Tibial artery (tissue), 4 donors: ENCODE measurements around the gene DGKB.

Experiments used
- DNase-seq, 2 donors: peaks; one replicate each; pipeline ENCODE4 v3.0.0-alpha.2; 2019
- H3K27ac ChIP-seq, 2 donors: fragments of 200-600 bp; sonication (generic) in 1 of 2; 1 replicate in 1 of 2; 2 replicates in 1 of 2; pipeline ENCODE4 v1.5.1; 2018 to 2019; ENCODE audit warnings: mild to moderate bottlenecking in 1 of 2
- H3K27me3 ChIP-seq, 2 donors: fragments of 200-600 bp; sonication (generic) in 1 of 2; one replicate each; pipeline versions ENCODE4 v1.5.1 to v1.6.0; 2016 to 2019
- H3K36me3 ChIP-seq, 3 donors: fragments of 200-600 bp; sonication (generic) in 2 of 3; one replicate each; pipeline ENCODE4 v1.5.1; 2016 to 2019; ENCODE audit warnings: mild to moderate bottlenecking in 2 of 3
- H3K4me1 ChIP-seq, 4 donors: fragments of 200-600 bp; sonication (generic) in 2 of 4; 1 replicate in 3 of 4; 2 replicates in 1 of 4; pipeline ENCODE4 v1.5.1; 2016 to 2019
- H3K4me3 ChIP-seq, 2 donors: fragments of 200-600 bp; sonication (generic) in 1 of 2; 1 replicate in 1 of 2; 2 replicates in 1 of 2; pipeline ENCODE4 v1.5.1; 2018 to 2019; ENCODE audit warnings: mild to moderate bottlenecking in 2 of 2
- H3K9me3 ChIP-seq, 3 donors: fragments of 200-600 bp; sonication (generic) in 1 of 3; one replicate each; pipeline ENCODE4 v1.5.1; 2016 to 2019
- CTCF ChIP-seq, 2 experiments: fragments of 200-600 bp in 1 of 2; fragments of 450-650 bp in 1 of 2; IDR thresholded peaks; one replicate each; pipeline ENCODE4 v1.5.1; 2017 to 2019; ENCODE audit warnings: antibody characterized with exemption in 2 of 2, mild to moderate bottlenecking in 1 of 2, moderate library complexity in 1 of 2
- intact Hi-C: fragments of 100-400 bp; cut with DNase I; formaldehyde crosslinking; loops from one replicate; pipeline ENCODE4 v1.15.0; 2023; ENCODE audit warnings: low total_unique reads

The DGKB gene

GRCh38 chr7:14137676-14138075 is 764.9 kb downstream of the DGKB start:
- Histone ChIP-seq H3K27ac (no peak overlapping the region), H3K9me3 (no peaks in the 10 kb centered on the region), H3K4me1 (no peaks in the 10 kb centered on the region), H3K36me3 (no peaks in the 10 kb centered on the region), H3K27me3 (no peaks in the 10 kb centered on the region), H3K4me3 (no peak overlapping the region)
- TF ChIP-seq CTCF (IDR thresholded peaks at IDR 0.05), result no peak
- DNase-seq, result no peak
- intact Hi-C loops, result no loop called here

GRCh38 chr7:14133752-14134151 is 768.8 kb downstream of the DGKB start:
- no peak overlapping the region for H3K4me3 ChIP-seq
- TF ChIP-seq CTCF (IDR thresholded peaks at IDR 0.05), result no peak
- H3K36me3 ChIP-seq, result no peaks in the 10 kb centered on the region
- H3K27ac ChIP-seq, result no peak overlapping the region
- no peaks in the 10 kb centered on the region for H3K27me3 ChIP-seq
- H3K4me1 ChIP-seq, result no peaks in the 10 kb centered on the region
- no peaks in the 10 kb centered on the region for H3K9me3 ChIP-seq
- intact Hi-C loops, result no loop called here
- no peak for DNase-seq

GRCh38 chr7:14125998-14126397 is 776.6 kb downstream of the DGKB start:
- no peaks in the 10 kb centered on the region for H3K36me3 ChIP-seq

GRCh38 chr7:14124716-14125115 is 777.8 kb downstream of the DGKB start:
- no peak overlapping the region for H3K4me3 ChIP-seq
- TF ChIP-seq CTCF (IDR thresholded peaks at IDR 0.05), result no peak
- intact Hi-C loops, result no loop called here
- no peak for DNase-seq
- no peaks in the 10 kb centered on the region for H3K9me3 ChIP-seq
- H3K36me3 ChIP-seq, result no peaks in the 10 kb centered on the region
- H3K4me1 ChIP-seq, result no peaks in the 10 kb centered on the region
- H3K27ac ChIP-seq, result no peak overlapping the region
- H3K27me3 ChIP-seq, result no peaks in the 10 kb centered on the region

More at GRCh38 chr7:14125998-14126397, 776.6 kb downstream of the DGKB start:
- no peak for DNase-seq
- H3K27ac ChIP-seq, result no peak overlapping the region
- H3K4me1 ChIP-seq, result no peaks in the 10 kb centered on the region
- TF ChIP-seq CTCF (IDR thresholded peaks at IDR 0.05), result no peak
- no peaks in the 10 kb centered on the region for H3K9me3 ChIP-seq
- intact Hi-C loops, result no loop called here
- no peaks in the 10 kb centered on the region for H3K27me3 ChIP-seq
- H3K4me3 ChIP-seq, result no peak overlapping the region

- no peaks in the 10 kb centered on the region for H3K4me1 ChIP-seq
- intact Hi-C loops, result no loop called here
- H3K36me3 ChIP-seq, result no peaks in the 10 kb centered on the region
- H3K27me3 ChIP-seq, result no peaks in the 10 kb centered on the region
- no peak overlapping the region for H3K27ac ChIP-seq
- no peak for DNase-seq
- H3K9me3 ChIP-seq, result no peaks in the 10 kb centered on the region
- H3K4me3 ChIP-seq, result no peak overlapping the region
- TF ChIP-seq CTCF (IDR thresholded peaks at IDR 0.05), result no peak
These were observed 778.6 kb downstream of the DGKB start for GRCh38 chr7:14123923-14124322.

GRCh38 chr7:14115701-14116100 is 786.9 kb downstream of the DGKB start:
- no peaks in the 10 kb centered on the region for H3K4me1 ChIP-seq
- intact Hi-C loops, result no loop called here
- no peak overlapping the region for H3K27ac ChIP-seq
- no peaks in the 10 kb centered on the region for H3K27me3 ChIP-seq
- no peaks in the 10 kb centered on the region for H3K9me3 ChIP-seq
- DNase-seq, result no peak
- H3K4me3 ChIP-seq, result no peak overlapping the region
- no peaks in the 10 kb centered on the region for H3K36me3 ChIP-seq
- TF ChIP-seq CTCF (IDR thresholded peaks at IDR 0.05), result no peak
